GM12874 (cell line): ENCODE measurements around the gene ARIH1.

ENCODE experiments used
- TF ChIP-seq, protein P1 (sequence below): IDR thresholded peaks from 2 replicates; pipeline ENCODE4 v1.5.1; 2011; ENCODE audit warnings: low read depth, mild to moderate bottlenecking, control low read depth, low read length, moderate library complexity; ENCODE audit not compliant: insufficient read depth

Gene ARIH1

DNA sequence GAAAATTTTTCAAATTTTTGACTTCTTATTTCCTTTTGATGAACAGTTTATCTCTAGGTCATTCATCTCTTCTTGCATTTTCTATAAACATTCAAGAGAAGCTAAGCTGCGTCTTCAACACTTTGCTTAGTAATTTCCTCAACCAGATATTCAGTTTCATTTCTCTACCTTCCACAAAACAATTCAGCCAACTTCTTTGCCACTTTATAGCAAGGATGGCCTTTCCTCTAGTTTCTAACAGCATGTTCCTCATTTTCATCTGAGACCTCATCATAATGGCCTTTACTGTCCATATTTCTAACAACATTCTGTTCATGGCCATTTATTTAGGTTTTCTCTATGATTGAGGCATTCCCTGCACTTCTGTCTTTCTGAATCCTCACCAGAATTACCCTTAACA is 90.0 kb downstream of the ARIH1 start:
- TF ChIP-seq, protein P1, sequence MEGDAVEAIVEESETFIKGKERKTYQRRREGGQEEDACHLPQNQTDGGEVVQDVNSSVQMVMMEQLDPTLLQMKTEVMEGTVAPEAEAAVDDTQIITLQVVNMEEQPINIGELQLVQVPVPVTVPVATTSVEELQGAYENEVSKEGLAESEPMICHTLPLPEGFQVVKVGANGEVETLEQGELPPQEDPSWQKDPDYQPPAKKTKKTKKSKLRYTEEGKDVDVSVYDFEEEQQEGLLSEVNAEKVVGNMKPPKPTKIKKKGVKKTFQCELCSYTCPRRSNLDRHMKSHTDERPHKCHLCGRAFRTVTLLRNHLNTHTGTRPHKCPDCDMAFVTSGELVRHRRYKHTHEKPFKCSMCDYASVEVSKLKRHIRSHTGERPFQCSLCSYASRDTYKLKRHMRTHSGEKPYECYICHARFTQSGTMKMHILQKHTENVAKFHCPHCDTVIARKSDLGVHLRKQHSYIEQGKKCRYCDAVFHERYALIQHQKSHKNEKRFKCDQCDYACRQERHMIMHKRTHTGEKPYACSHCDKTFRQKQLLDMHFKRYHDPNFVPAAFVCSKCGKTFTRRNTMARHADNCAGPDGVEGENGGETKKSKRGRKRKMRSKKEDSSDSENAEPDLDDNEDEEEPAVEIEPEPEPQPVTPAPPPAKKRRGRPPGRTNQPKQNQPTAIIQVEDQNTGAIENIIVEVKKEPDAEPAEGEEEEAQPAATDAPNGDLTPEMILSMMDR: no peak

DNA sequence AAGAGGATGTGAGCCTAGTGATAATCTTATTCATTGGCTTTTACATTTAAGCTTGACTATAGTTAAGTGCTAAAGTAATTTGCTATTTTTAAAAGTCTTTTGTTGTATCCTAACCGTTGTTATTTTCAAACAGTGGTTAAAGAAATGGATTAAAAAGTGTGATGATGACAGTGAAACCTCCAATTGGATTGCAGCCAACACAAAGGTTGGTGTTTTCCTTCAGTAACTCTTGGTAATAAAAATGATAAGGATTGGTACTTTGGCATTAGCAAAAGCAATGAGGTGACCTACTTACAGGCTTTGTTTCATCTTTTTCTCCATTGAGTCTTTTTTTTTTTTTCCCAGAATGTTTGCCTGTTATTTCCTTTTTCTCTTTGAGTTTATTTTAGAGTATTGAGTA is 92.8 kb downstream of the ARIH1 start:
- TF ChIP-seq, protein P1: no peak

DNA sequence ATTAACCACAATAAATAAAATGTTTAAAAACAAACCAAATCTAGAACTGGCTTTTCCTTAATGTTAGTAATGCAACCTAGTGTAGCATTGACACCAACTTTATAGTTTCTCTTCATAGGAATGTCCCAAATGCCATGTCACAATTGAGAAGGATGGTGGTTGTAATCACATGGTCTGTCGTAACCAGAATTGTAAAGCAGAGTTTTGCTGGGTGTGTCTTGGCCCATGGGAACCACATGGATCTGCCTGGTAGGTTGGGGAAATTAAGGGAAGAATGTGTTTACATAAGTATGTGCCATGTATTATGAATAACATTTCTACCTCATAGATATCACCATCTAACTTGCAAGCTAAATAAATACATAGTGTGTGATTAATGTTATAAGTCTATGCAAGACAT is 95.9 kb downstream of the ARIH1 start:
- TF ChIP-seq, protein P1: no peak

DNA sequence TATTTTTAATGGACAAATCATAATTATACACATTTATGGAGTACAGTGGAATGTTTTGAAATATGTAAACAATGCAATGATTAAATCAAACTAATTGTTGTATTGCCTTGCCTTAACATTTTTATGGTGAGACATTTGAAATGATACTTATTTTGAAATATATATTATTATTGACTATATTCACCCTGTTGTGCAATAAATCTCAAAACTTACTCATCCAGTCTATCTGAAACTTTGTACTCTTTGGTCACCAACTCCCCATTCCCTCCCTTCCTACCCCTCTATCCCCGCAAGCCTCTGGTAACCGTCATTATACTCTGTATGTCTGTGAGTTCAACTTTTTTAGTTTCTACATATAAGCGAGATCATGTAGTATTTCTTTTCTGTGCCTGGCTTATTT is 105.7 kb downstream of the ARIH1 start:
- TF ChIP-seq, protein P1: no peak

DNA sequence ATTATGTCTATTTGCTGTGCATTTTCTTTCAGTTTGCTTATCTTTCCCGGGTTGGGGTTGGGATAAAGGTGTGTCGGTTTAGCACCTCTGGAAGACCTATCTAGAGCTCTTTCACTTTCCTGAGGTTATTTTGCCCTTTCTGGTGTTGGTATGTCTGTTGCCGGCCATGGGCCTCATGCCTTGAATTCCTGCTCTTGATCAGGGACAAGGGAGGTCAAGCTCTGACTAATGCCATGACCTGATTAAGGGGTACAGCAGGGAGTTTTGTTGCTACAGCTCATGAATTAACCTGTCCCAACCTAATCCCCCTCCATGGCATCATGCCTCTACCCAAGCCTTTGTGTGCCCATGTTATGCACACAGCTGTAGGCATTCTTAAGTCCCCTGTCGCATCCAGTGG is 109.9 kb downstream of the ARIH1 start:
- TF ChIP-seq, protein P1: no peak

DNA sequence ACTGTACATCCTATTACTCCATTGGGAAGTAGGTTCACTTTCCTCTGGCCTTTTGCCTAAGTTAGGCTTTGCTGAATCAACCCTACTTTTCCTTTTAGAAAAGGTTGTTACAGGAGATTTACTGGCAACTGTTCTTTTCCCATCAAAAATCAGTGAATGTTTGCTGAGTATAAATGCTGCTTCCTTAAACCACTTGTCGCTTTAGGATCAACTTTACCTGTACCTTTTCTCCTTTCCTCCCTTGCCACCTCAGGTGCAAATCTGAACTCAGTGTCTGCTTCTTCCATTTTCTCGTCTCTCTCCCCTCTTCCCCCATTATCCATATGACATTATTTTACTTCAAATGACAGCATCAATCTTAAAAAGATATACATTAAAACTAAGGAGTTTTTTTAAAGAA is 110.9 kb downstream of the ARIH1 start:
- TF ChIP-seq, protein P1: no peak

DNA sequence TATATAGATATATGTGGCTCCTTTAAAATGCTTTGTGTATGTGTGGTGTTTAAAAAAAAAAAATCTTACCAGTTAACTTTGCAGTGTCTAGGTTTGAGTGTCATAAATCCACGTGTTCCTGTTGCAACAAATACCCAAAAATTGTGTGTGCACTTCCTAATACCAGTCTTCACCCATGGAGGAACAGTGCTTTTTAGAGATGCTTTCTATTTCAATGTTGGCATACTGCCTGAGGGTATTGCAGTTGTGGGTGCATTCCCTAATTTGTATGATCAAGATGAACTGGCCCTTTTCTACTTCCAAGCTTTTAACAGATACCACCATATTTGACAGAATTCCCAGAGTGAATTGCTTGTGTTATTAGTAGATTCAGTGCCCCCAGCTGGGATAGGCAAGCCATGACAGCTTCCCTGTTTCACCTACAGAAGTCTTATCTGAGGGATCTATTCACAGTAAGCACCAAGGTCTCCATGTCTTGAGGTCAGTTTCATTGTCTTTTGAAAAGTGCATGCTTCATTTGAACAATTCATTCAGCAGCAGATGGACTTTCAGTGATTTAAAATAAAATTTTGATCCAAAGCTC is 111.4 kb downstream of the ARIH1 start:
- TF ChIP-seq, protein P1: no peak
